BE2C (cell line): ENCODE data around the gene FARS2.

Experiments used
- DNase-seq: peaks from one replicate; pipeline ENCODE4 v3.0.0-alpha.2; 2020
- H3K27me3 ChIP-seq: fragments of 250-450 bp; sonication (Bioruptor Pico); 2 replicates; pipeline ENCODE4 v1.5.1; 2020; ENCODE audit warnings: mild to moderate bottlenecking
- H3K36me3 ChIP-seq: fragments of 250-450 bp; sonication (Bioruptor Pico); 2 replicates; pipeline ENCODE4 v1.5.1; 2020; ENCODE audit warnings: mild to moderate bottlenecking
- H3K4me1 ChIP-seq: fragments of 250-450 bp; sonication (Bioruptor Pico); 2 replicates; pipeline ENCODE4 v1.5.1; 2020
- H3K4me3 ChIP-seq: 2 replicates; pipeline ENCODE4 v1.5.1; 2011; ENCODE audit warnings: low read depth, low read length
- H3K9me3 ChIP-seq: fragments of 250-450 bp; sonication (Bioruptor Pico); 2 replicates; pipeline ENCODE4 v1.5.1; 2020
- TF ChIP-seq, protein P1 (sequence below): IDR thresholded peaks from 2 replicates; pipeline ENCODE4 v1.5.1; 2012; ENCODE audit warnings: mild to moderate bottlenecking, low read depth, low read length

The FARS2 gene

DNA sequence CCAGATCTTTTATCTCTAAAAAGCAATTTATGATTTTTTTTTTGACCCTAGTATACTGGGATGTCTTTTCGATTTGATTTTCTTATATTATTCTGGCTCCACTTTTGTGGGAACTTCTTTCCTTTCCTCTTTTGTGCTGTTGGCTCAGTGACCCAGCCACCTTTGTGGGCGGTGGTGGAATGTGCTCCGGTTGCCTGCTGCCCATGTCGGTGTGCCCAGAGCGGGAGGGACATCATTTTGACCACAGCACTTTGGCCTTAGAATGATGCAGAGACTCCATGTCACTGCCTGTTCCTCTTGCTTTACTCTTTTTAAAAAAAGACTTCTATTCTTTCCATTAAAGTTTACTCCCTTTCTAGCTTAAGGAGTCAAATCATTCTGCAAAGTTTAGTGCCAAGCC is 198.0 kb downstream of the FARS2 start:
- Histone ChIP-seq H3K4me3 (no peak overlapping the region), H3K4me1 (no peaks in the 10 kb centered on the region), H3K36me3 (no peaks in the 10 kb centered on the region), H3K9me3 (no peaks in the 10 kb centered on the region), H3K27me3 (no peaks in the 10 kb centered on the region)
- TF ChIP-seq, protein P1, sequence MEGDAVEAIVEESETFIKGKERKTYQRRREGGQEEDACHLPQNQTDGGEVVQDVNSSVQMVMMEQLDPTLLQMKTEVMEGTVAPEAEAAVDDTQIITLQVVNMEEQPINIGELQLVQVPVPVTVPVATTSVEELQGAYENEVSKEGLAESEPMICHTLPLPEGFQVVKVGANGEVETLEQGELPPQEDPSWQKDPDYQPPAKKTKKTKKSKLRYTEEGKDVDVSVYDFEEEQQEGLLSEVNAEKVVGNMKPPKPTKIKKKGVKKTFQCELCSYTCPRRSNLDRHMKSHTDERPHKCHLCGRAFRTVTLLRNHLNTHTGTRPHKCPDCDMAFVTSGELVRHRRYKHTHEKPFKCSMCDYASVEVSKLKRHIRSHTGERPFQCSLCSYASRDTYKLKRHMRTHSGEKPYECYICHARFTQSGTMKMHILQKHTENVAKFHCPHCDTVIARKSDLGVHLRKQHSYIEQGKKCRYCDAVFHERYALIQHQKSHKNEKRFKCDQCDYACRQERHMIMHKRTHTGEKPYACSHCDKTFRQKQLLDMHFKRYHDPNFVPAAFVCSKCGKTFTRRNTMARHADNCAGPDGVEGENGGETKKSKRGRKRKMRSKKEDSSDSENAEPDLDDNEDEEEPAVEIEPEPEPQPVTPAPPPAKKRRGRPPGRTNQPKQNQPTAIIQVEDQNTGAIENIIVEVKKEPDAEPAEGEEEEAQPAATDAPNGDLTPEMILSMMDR: no peak
- DNase-seq: no peak

DNA sequence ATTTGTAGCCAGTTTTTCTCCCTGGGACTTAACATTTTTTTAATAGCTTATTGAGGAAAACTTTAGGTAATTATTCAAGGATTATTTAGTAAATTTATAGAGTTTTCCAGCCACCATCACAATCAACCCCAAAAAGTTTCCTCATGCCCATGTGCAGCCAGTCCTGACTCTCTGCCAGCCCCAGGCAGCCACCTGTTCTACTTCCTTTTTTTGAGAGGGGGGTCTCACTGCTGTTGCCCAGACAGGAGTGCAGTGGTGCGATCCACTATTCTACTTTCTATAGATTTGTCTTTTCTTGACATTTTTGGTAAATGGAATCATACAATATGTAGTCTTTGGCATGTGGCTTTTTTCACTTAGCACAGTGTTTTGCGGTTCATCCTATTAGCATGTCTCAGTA is 200.1 kb downstream of the FARS2 start:
- Histone ChIP-seq H3K4me1 (no peaks in the 10 kb centered on the region), H3K36me3 (no peaks in the 10 kb centered on the region), H3K4me3 (no peak overlapping the region), H3K27me3 (no peaks in the 10 kb centered on the region), H3K9me3 (no peaks in the 10 kb centered on the region)
- TF ChIP-seq, protein P1: no peak
- DNase-seq: no peak

DNA sequence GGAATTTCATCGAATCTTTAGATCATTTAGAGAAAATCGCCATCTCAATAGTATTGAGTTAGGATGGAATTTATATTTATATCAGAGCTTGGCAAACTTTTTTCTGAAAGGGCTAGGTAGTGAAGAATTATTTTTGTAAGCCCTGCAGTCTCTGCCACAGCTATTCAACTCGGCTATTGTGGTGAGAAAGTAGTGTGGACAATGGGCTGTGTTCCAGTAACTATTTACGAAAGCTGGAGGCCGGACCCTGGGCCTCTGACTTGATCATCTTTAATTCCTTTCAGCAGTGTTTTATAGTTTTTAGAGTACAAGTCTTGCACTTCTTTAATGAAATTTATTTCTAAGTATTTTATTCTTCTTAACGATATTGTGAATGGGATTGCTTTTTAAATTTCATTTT is 201.5 kb downstream of the FARS2 start:
- no peak for DNase-seq
- TF ChIP-seq, protein P1: no peak
- no peaks in the 10 kb centered on the region for H3K36me3 ChIP-seq
- no peaks in the 10 kb centered on the region for H3K27me3 ChIP-seq
- H3K9me3 ChIP-seq: no peaks in the 10 kb centered on the region
- H3K4me3 ChIP-seq: no peak overlapping the region
- no peaks in the 10 kb centered on the region for H3K4me1 ChIP-seq

DNA sequence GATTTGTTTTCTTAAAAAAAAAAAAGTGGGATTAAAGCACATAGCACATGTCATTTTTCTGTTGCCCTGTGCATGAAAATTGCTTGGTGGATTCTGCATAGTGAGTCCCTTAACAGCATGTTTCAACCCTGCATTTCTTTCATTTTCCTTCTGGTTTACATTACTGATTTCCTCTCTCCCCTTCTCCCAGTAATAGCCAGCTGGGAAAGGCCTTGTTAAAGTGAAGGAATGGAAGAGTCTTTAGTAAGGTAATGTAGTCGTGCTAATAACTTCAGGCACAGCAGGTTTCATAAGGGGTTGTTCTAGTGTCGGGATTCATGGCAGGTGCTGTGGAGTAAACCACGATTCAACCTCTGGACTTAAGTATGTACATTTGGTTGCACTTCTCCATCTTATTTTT is 202.4 kb downstream of the FARS2 start:
- H3K27me3 ChIP-seq: no peaks in the 10 kb centered on the region
- DNase-seq: no peak
- TF ChIP-seq, protein P1: no peak

DNA sequence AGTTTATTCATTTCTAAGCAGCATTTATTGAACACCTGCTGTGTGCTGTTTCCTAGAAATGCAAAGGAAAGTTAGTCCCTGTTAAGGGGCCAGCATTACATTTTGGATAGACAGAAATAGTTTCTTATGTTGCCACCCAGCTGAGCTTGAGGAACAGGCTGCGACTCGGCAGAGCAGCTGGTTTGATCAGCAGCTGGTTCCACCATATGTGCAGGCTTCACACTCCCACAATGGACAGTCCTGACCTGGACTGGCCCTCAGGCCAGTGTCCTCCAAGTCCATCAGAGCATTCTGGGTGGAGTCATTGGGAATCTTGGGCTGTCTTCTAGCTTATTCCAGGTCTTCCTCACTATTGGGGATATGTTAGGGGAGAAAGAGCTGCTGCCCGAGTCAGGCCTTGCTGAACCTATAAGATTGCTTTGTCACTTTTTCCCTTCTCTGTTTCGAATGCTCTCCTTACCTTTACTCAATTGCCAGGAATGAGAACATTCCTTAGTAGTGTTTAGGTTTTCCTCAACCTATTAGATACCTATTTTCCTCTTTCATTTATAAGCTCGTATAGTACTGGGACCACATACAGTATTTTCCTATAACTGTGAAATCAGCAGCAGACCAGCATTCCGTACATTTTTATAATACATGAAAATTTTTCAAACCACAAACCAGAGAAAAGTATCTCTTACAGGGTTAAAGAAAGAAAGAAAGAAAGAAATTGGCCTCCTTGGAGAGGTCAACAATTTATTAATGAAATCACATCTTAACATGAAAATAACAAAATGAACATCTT is 203.0 kb downstream of the FARS2 start:
- no peak overlapping the region for H3K4me3 ChIP-seq
- TF ChIP-seq, protein P1: no peak
- no peak for DNase-seq

More for the DNA sequence above, 202.4 kb downstream of the FARS2 start:
- no peak overlapping the region for H3K4me3 ChIP-seq
- no peaks in the 10 kb centered on the region for H3K36me3 ChIP-seq
- H3K9me3 ChIP-seq: no peaks in the 10 kb centered on the region
- no peaks in the 10 kb centered on the region for H3K4me1 ChIP-seq

More for the DNA sequence above, 203.0 kb downstream of the FARS2 start:
- H3K9me3 ChIP-seq: no peaks in the 10 kb centered on the region
- no peaks in the 10 kb centered on the region for H3K27me3 ChIP-seq
- H3K36me3 ChIP-seq: no peaks in the 10 kb centered on the region
- H3K4me1 ChIP-seq: no peaks in the 10 kb centered on the region
